A673 (cell line): Measurements from ENCODE around the gene LGALS14. TPM values are rescaled to one million over a fixed set of nuclear protein-coding genes. Genes with fewer than 3 reads are reported as not detected.
"Not testable (repeated sequence)": the region's sequence is repeated elsewhere in the genome, so short reads cannot be mapped to it uniquely, and the experiment has no call there.

Experiments used
- BruUV-seq: library from RNA; stranded (reverse); fragments of 400-500 nt; replicated peaks from 2 replicates; lab custom pipeline; 2021; lab: Mats Ljungman, UMichigan
- CTCF ChIA-PET: fragments of 300-600 bp; sonication (Branson Sonifier 250); formaldehyde crosslinking; loops from one replicate; lab custom pipeline; 2022; ENCODE audit warnings: antibody characterized with exemption; lab: Charles Lee
- POLR2A ChIA-PET: fragments of 300-600 bp; sonication (Branson Sonifier 250); formaldehyde crosslinking; loops from one replicate; lab custom pipeline; 2022; ENCODE audit warnings: antibody characterized with exemption; ENCODE audit not compliant: low non-redundant PET; lab: Charles Lee
- DNase-seq: peaks from one replicate; pipeline ENCODE4 v3.0.0-alpha.2; 2015; ENCODE audit warnings: low spot score
- H3K27ac ChIP-seq: fragments of 200-600 bp; sonication (generic); 2 replicates; pipeline ENCODE4 v1.5.1; 2016; ENCODE audit warnings: mixed run types, low read depth, mild to moderate bottlenecking, mixed read lengths, antibody characterized with exemption, low read length; ENCODE audit not compliant: poor library complexity, severe bottlenecking
- H3K27me3 ChIP-seq: fragments of 200-600 bp; sonication (generic); replicated peaks from 2 replicates; pipeline ENCODE4 v1.6.1; 2017; ENCODE audit warnings: mixed run types, low read depth, mild to moderate bottlenecking, mixed read lengths, antibody characterized with exemption, low read length; ENCODE audit not compliant: insufficient read depth, poor library complexity
- H3K36me3 ChIP-seq: fragments of 200-600 bp; sonication (generic); 2 replicates; pipeline ENCODE4 v1.6.1; 2016; ENCODE audit warnings: mixed run types, mild to moderate bottlenecking, mixed read lengths, antibody characterized with exemption, low read length; ENCODE audit not compliant: insufficient read depth, poor library complexity, severe bottlenecking
- H3K4me1 ChIP-seq: fragments of 200-600 bp; sonication (generic); 2 replicates; pipeline ENCODE4 v1.6.1; 2017; ENCODE audit warnings: mixed run types, mild to moderate bottlenecking, mixed read lengths, antibody characterized with exemption, low read length; ENCODE audit not compliant: insufficient read depth, poor library complexity, severe bottlenecking
- H3K4me3 ChIP-seq: fragments of 200-600 bp; sonication (generic); 2 replicates; pipeline ENCODE4 v1.5.1; 2016; ENCODE audit warnings: low read depth, mixed run types, mild to moderate bottlenecking, mixed read lengths, low read length; ENCODE audit not compliant: poor library complexity, severe bottlenecking
- H3K9me3 ChIP-seq: fragments of 200-600 bp; sonication (generic); 2 replicates; pipeline ENCODE4 v1.6.1; 2016; ENCODE audit warnings: mixed run types, low read depth, mild to moderate bottlenecking, mixed read lengths, antibody characterized with exemption, low read length; ENCODE audit not compliant: poor library complexity, severe bottlenecking
- EZH2 ChIP-seq: fragments of 200-600 bp; sonication (generic); IDR thresholded peaks from 2 replicates; pipeline ENCODE4 v1.6.1; 2017; ENCODE audit warnings: borderline replicate concordance, low read depth, mild to moderate bottlenecking, mixed read lengths, antibody characterized with exemption, low read length; ENCODE audit not compliant: poor library complexity, severe bottlenecking
- intact Hi-C: fragments of 100-400 bp; cut with micrococcal nuclease; formaldehyde crosslinking; loops from one replicate; pipeline ENCODE4 v1.10.0; 2022; ENCODE audit not compliant: unreplicated experiment
- total RNA-seq: library from RNA; stranded (reverse); gene quantifications from 2 replicates; pipeline ENCODE4 v1.2.3, GENCODE V29; 2021
- TF ChIP-seq, protein P1 (sequence below): fragments of 300-800, 200-600 bp; sonication (generic); conservative IDR thresholded peaks from 2 replicates; pipeline ENCODE4 v1.5.1; 2017; ENCODE audit warnings: low read depth, mild to moderate bottlenecking, antibody characterized with exemption, low read length, moderate library complexity, mixed read lengths

The LGALS14 gene
- total RNA-seq, 1 experiment from 2014 or later: not detected

DNA sequence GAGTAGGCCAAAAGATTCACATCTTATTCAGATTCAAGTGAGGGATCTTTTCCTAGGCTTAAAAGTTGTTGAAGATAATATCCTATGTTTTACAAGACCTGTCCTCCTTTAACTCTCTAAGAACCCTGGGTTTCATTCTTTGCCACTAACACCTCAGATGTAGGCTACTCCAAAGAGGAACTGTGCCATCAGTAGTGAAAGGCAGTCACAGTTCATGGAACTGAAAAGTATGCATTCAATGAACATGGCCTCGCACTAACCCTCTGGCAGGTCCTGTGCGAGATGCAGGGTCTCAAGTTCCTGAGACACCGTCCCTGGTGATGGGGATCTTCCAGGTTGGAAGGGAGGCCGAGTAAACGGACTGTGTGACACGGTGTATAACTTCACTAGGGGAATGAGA lies 4.3 kb downstream of the LGALS14 start:
- TF ChIP-seq EZH2: no peak
- TF ChIP-seq, protein P1, sequence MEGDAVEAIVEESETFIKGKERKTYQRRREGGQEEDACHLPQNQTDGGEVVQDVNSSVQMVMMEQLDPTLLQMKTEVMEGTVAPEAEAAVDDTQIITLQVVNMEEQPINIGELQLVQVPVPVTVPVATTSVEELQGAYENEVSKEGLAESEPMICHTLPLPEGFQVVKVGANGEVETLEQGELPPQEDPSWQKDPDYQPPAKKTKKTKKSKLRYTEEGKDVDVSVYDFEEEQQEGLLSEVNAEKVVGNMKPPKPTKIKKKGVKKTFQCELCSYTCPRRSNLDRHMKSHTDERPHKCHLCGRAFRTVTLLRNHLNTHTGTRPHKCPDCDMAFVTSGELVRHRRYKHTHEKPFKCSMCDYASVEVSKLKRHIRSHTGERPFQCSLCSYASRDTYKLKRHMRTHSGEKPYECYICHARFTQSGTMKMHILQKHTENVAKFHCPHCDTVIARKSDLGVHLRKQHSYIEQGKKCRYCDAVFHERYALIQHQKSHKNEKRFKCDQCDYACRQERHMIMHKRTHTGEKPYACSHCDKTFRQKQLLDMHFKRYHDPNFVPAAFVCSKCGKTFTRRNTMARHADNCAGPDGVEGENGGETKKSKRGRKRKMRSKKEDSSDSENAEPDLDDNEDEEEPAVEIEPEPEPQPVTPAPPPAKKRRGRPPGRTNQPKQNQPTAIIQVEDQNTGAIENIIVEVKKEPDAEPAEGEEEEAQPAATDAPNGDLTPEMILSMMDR: no peak
- no peaks in the 10 kb centered on the region for H3K36me3 ChIP-seq
- no peak for DNase-seq
- intact Hi-C loops: no loop called here
- BruUV-seq: no TSS peak
- no peaks in the 10 kb centered on the region for H3K9me3 ChIP-seq
- no peak overlapping the region for H3K27ac ChIP-seq
- no peaks in the 10 kb centered on the region for H3K4me1 ChIP-seq
- H3K27me3 ChIP-seq: peaks cover 45% of the 10 kb centered on the region
- no peak overlapping the region for H3K4me3 ChIP-seq
- POLR2A ChIA-PET: no interaction called here
- CTCF ChIA-PET: no interaction called here

DNA sequence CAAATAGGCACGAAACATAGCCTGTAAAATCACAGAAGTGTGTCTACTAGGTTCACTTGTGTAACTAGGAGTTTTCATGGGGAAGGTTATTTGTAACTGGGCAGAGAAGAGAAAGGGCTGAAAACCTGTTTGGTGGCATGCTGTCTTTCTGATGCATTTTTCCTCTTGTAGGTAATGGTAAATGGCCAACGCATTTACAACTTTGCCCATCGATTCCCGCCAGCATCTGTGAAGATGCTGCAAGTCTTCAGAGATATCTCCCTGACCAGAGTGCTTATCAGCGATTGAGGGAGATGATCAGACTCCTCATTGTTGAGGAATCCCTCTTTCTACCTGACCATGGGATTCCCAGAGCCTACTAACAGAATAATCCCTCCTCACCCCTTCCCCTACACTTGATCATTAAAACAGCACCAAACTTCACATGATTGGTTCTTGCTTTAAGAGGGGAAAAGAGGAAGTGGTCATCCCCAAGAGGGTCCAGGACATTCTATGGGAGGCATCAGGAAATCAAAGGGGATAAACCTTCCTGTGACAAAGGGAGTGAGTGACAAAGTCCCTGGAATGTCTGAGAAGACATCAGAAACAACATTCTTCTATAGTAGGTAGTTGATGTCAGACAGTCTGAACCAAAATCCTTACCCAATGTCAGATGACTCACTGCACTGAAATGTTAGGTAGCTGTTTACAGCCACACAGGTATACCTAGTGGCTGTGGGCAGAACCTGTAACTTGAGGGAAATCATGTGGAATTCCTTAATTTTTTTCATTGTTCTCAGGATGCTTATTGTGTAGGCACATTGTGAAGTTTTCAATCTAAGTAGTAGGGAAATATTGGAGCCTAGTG lies 5.0 kb downstream of the LGALS14 start:
- intact Hi-C loops: no loop called here
- TF ChIP-seq, protein P1: no peak
- TF ChIP-seq EZH2: no peak
- H3K9me3 ChIP-seq: no peaks in the 10 kb centered on the region
- POLR2A ChIA-PET: no interaction called here
- no peaks in the 10 kb centered on the region for H3K36me3 ChIP-seq
- H3K4me1 ChIP-seq: no peaks in the 10 kb centered on the region
- no TSS peak for BruUV-seq
- peaks cover 45% of the 10 kb centered on the region for H3K27me3 ChIP-seq
- DNase-seq: no peak
- H3K4me3 ChIP-seq: no peak overlapping the region
- CTCF ChIA-PET: no interaction called here
- H3K27ac ChIP-seq: no peak overlapping the region

DNA sequence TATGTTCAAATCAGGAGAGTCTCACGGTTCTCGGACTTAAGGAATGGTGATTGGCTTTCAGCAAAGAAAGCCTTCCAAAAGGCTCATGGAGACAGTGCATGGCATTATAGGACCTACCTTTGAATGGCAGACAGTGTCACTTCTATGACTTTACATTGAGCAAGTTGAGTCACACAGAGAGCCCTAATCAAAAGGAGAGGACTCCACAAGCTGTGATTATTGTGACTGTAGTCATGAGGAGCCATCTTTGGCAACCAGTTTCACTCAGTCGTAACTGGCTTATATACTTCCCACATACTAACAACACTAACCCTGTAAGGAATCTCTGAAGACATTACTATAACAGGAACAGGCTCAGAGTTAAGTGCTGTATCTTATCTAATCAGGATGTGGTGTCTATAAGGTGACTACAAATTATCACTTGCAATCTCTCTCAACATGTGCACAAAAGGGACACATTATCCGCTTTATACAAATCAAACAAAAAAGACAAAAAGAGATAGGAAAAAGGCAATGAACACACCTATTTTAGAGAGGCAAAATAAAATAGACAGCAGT lies 6.1 kb downstream of the LGALS14 start:
- no TSS peak for BruUV-seq
- ChIA-PET CTCF (no interaction called here), POLR2A (no interaction called here)
- intact Hi-C loops: no loop called here
- no peak overlapping the region for H3K27ac ChIP-seq
- no peak overlapping the region for H3K4me3 ChIP-seq
- TF ChIP-seq EZH2: no peak
- TF ChIP-seq, protein P1: no peak
- H3K4me1 ChIP-seq: no peaks in the 10 kb centered on the region
- H3K27me3 ChIP-seq: peaks cover 45% of the 10 kb centered on the region
- H3K36me3 ChIP-seq: no peaks in the 10 kb centered on the region
- H3K9me3 ChIP-seq: no peaks in the 10 kb centered on the region
- no peak for DNase-seq

DNA sequence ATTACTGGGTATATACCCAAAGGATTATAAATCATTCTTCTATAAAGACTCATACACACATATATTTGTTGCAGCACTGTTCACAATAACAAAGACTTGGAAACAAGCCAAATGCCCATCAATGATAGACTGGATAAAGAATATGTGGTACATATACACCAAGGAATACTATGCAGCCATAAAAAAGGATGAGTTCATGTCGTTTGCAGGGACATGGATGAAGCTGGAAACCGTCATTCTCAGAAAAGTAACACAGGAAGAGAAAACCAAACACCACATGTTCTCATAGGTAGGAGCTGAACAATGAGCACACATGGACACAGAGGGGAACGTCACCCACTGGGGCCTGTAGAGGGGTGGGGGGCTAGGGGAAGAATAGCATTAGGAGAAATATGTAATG lies 15.9 kb downstream of the LGALS14 start:
- DNase-seq, intact Hi-C loops, H3K4me3 ChIP-seq, H3K4me1 ChIP-seq, H3K36me3 ChIP-seq, H3K27ac ChIP-seq, H3K9me3 ChIP-seq, POLR2A ChIA-PET, CTCF ChIA-PET, BruUV-seq: not testable (repeated sequence)
- H3K27me3 ChIP-seq: peaks cover 11% of the 10 kb centered on the region
